Transverse colon (tissue), 3 donors: Measurements from ENCODE around the gene KIAA1549.

Experiments used
- EP300 ChIP-seq: sonication (generic); formaldehyde crosslinking; IDR thresholded peaks from one replicate; pipeline ENCODE4 v1.6.1; 2017; ENCODE audit warnings: antibody characterized with exemption, low read depth
- POLR2A ChIP-seq: fragments of 450-650 bp; IDR thresholded peaks from one replicate; pipeline ENCODE4 v1.6.1; 2016; ENCODE audit warnings: antibody characterized with exemption, mild to moderate bottlenecking, moderate library complexity
- TF ChIP-seq, protein P1 (sequence below), 5 experiments: fragments of 200-600 bp in 3 of 5; fragments of 450-650 bp in 2 of 5; sonication (generic) in 3 of 5; IDR thresholded peaks; 1 replicate in 2 of 5; 2 replicates in 3 of 5; pipeline ENCODE4 v1.5.1; 2016 to 2017; ENCODE audit warnings: antibody characterized with exemption in 5 of 5, inconsistent platforms in 3 of 5, mild to moderate bottlenecking in 2 of 5, moderate library complexity in 1 of 5

DNA sequence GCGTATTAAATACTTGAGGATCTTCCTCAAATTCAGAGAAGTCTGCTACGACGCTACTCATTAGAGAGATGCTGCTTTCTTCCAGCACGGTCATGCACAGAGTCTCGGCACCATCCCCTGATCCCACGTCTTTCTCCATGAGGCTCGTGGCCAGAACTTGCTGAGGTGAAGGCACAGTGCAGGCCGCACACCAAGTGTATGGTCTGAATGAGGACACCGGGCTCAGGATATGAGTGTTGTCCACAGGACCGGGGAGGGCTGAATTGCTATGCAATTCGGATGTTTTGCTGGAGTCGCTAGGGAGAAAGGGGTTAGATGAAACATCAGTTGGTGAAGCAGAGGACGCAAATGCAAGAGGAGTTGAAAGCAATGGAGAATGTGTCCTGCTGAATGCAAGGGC lies 63.0 kb downstream of the KIAA1549 start:
- TF ChIP-seq, protein P1, sequence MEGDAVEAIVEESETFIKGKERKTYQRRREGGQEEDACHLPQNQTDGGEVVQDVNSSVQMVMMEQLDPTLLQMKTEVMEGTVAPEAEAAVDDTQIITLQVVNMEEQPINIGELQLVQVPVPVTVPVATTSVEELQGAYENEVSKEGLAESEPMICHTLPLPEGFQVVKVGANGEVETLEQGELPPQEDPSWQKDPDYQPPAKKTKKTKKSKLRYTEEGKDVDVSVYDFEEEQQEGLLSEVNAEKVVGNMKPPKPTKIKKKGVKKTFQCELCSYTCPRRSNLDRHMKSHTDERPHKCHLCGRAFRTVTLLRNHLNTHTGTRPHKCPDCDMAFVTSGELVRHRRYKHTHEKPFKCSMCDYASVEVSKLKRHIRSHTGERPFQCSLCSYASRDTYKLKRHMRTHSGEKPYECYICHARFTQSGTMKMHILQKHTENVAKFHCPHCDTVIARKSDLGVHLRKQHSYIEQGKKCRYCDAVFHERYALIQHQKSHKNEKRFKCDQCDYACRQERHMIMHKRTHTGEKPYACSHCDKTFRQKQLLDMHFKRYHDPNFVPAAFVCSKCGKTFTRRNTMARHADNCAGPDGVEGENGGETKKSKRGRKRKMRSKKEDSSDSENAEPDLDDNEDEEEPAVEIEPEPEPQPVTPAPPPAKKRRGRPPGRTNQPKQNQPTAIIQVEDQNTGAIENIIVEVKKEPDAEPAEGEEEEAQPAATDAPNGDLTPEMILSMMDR (IDR thresholded peaks at IDR 0.05) = no peak
- no peak for TF ChIP-seq POLR2A
- no peak for TF ChIP-seq EP300
